Subcutaneous abdominal adipose tissue (tissue), 5 donors: Measurements from ENCODE around the gene CADPS2.

Source experiments
- H3K27ac ChIP-seq: one replicate; pipeline ENCODE4 v1.7.0; 2013; ENCODE audit warnings: low read depth, mild to moderate bottlenecking, inconsistent platforms, low read length, moderate library complexity
- H3K27me3 ChIP-seq, 5 donors: one replicate each; pipeline ENCODE4 v1.7.0; 2013; ENCODE audit warnings: low read length in 5 of 5, inconsistent platforms in 1 of 5; ENCODE audit not compliant: control insufficient read depth in 5 of 5, insufficient read depth in 4 of 5
- H3K36me3 ChIP-seq, 5 donors: one replicate each; pipeline ENCODE4 v1.7.0; 2013; ENCODE audit warnings: low read length in 5 of 5; ENCODE audit not compliant: control insufficient read depth in 5 of 5, insufficient read depth in 5 of 5
- H3K4me1 ChIP-seq, 5 donors: one replicate each; pipeline ENCODE4 v1.7.0; 2013; ENCODE audit warnings: low read length in 5 of 5, mild to moderate bottlenecking in 3 of 5, moderate library complexity in 1 of 5; ENCODE audit not compliant: control insufficient read depth in 5 of 5, insufficient read depth in 5 of 5
- H3K4me3 ChIP-seq, 5 donors: one replicate each; pipeline ENCODE4 v1.7.0; 2013; ENCODE audit warnings: low read length in 5 of 5, low read depth in 1 of 5
- H3K9ac ChIP-seq, 5 donors: one replicate each; pipeline ENCODE4 v1.7.0; 2013; ENCODE audit warnings: low read length in 5 of 5, mild to moderate bottlenecking in 4 of 5, moderate library complexity in 3 of 5
- H3K9me3 ChIP-seq, 5 donors: one replicate each; pipeline ENCODE4 v1.7.0; 2013; ENCODE audit warnings: low read length in 5 of 5; ENCODE audit not compliant: control insufficient read depth in 5 of 5
- donor health status: healthy.
- donor health status: healthy.
- donor health status: healthy.
- donor health status: healthy.
- donor health status: healthy.

CADPS2 gene

DNA sequence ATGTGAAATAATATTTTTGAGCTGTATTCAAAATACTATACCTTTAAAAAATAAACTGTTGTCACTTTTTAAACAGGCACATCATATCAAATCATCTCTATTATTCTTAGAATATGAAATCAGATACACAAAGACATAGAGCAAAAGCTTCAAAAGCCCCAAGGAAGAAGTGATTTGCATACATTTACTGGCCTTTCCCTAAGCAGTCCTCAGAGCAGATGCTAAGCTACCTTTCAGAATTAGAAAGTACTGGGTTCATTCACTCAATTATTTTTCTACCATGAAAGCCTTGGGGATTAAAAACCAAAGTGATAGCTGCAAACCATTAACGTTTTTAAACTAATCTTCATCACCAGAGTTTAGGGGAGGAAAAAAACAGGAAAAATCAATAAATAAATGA, 127.8 kb downstream of the CADPS2 start:
- H3K9me3 ChIP-seq: no peaks in the 10 kb centered on the region
- no peaks in the 10 kb centered on the region for H3K27me3 ChIP-seq
- no peaks in the 10 kb centered on the region for H3K4me1 ChIP-seq
- H3K9ac ChIP-seq: no peak overlapping the region
- H3K36me3 ChIP-seq: no peaks in the 10 kb centered on the region
- no peak overlapping the region for H3K4me3 ChIP-seq
- no peak overlapping the region for H3K27ac ChIP-seq

GRCh38 chr7:122756860-122757259, 129.4 kb downstream of the CADPS2 start:
- Histone ChIP-seq H3K4me3 (no peak overlapping the region), H3K4me1 (no peaks in the 10 kb centered on the region), H3K36me3 (no peaks in the 10 kb centered on the region), H3K9me3 (no peaks in the 10 kb centered on the region), H3K27ac (no peak overlapping the region), H3K27me3 (no peaks in the 10 kb centered on the region), H3K9ac (no peak overlapping the region)

- Histone ChIP-seq H3K9me3 (no peaks in the 10 kb centered on the region), H3K9ac (no peak overlapping the region), H3K36me3 (no peaks in the 10 kb centered on the region), H3K4me1 (no peaks in the 10 kb centered on the region), H3K27me3 (no peaks in the 10 kb centered on the region), H3K4me3 (no peak overlapping the region), H3K27ac (no peak overlapping the region)
These were observed 130.6 kb downstream of the CADPS2 start for GRCh38 chr7:122755696-122756095.

- H3K9ac ChIP-seq: no peak overlapping the region
- no peak overlapping the region for H3K27ac ChIP-seq
- no peaks in the 10 kb centered on the region for H3K27me3 ChIP-seq
- no peaks in the 10 kb centered on the region for H3K4me1 ChIP-seq
- H3K36me3 ChIP-seq: no peaks in the 10 kb centered on the region
- H3K9me3 ChIP-seq: no peaks in the 10 kb centered on the region
- H3K4me3 ChIP-seq: no peak overlapping the region
These were observed 133.7 kb downstream of the CADPS2 start for GRCh38 chr7:122752583-122752982.

DNA sequence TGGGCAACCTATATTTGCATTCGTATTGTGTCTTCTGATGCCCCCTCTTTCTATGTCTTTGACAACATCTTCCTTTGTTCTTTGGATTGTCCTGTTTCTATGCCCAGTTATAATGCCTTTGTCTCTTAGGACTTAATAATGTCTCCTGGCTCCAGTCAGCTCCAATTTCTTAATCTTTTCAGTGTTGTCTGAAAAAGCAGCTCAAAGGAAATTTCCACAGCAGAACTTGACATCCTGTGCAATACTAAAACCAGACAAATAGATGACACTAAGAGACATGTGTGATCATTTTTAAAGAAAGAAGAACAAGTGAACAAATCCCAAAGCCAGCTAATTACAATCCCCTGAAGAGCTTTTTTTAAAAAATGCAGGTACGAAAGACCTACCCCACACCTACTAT, 135.9 kb downstream of the CADPS2 start:
- no peaks in the 10 kb centered on the region for H3K36me3 ChIP-seq
- no peak overlapping the region for H3K27ac ChIP-seq
- no peaks in the 10 kb centered on the region for H3K9me3 ChIP-seq
- H3K4me3 ChIP-seq: no peak overlapping the region
- H3K27me3 ChIP-seq: no peaks in the 10 kb centered on the region
- no peak overlapping the region for H3K9ac ChIP-seq
- no peaks in the 10 kb centered on the region for H3K4me1 ChIP-seq

DNA sequence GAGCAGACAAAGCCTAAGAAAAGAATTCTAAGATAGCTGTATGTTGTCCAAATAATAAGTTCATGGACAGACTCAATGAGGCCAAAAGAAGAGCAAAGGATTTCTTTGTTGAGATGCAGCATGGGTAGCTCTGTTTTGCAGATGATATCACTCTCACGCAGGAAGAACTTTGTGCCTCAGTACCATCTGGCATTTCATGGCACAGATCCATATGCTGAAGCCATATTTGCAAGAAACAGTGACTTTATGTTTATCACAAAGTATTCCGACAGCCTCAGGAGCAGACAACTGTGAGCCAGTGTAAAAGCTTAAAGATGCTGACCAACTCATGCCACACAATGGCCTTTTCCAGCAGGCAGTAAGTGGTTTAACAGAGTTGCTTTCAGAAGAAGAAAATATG, 138.1 kb downstream of the CADPS2 start:
- Histone ChIP-seq H3K27ac (no peak overlapping the region), H3K9me3 (no peaks in the 10 kb centered on the region)

GRCh38 chr7:122746948-122747347, 139.3 kb downstream of the CADPS2 start:
- Histone ChIP-seq H3K27me3 (no peaks in the 10 kb centered on the region), H3K36me3 (no peaks in the 10 kb centered on the region), H3K9ac (no peak overlapping the region), H3K9me3 (no peaks in the 10 kb centered on the region), H3K4me3 (no peak overlapping the region), H3K27ac (no peak overlapping the region), H3K4me1 (no peaks in the 10 kb centered on the region)

More for the DNA sequence above, 138.1 kb downstream of the CADPS2 start:
- H3K36me3 ChIP-seq: no peaks in the 10 kb centered on the region
- no peak overlapping the region for H3K4me3 ChIP-seq
- no peak overlapping the region for H3K9ac ChIP-seq
- no peaks in the 10 kb centered on the region for H3K4me1 ChIP-seq
- no peaks in the 10 kb centered on the region for H3K27me3 ChIP-seq

- Histone ChIP-seq H3K9ac (no peak overlapping the region), H3K27ac (no peak overlapping the region), H3K36me3 (no peaks in the 10 kb centered on the region), H3K9me3 (no peaks in the 10 kb centered on the region), H3K4me1 (no peaks in the 10 kb centered on the region), H3K4me3 (no peak overlapping the region), H3K27me3 (no peaks in the 10 kb centered on the region)
These were observed 143.0 kb downstream of the CADPS2 start for GRCh38 chr7:122743211-122743610.

GRCh38 chr7:122738947-122739346, 147.3 kb downstream of the CADPS2 start:
- Histone ChIP-seq H3K27me3 (no peaks in the 10 kb centered on the region), H3K27ac (no peak overlapping the region), H3K36me3 (no peaks in the 10 kb centered on the region), H3K9ac (no peak overlapping the region), H3K4me1 (no peaks in the 10 kb centered on the region), H3K4me3 (no peak overlapping the region), H3K9me3 (no peaks in the 10 kb centered on the region)

DNA sequence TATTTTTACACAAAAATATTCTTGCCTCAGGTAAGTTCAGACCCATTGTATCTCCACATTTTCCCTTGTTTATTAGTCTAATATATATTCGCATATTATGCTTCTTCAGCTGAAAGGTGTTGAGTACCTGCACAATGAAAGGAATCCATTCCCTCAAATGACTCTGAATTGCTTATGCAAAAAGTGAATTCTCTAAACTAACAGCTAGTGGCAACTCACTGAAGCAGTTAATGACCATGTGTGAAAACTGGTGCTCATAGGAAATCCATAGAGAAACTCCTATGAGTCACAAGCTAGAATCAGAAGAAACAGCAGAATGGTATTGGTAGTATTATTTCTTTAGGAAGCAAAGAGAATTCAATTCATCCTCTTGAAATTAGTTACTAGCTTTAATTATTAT, 150.1 kb downstream of the CADPS2 start:
- Histone ChIP-seq H3K27ac (no peak overlapping the region), H3K4me3 (no peak overlapping the region), H3K27me3 (no peaks in the 10 kb centered on the region), H3K36me3 (no peaks in the 10 kb centered on the region), H3K9ac (no peak overlapping the region), H3K9me3 (peaks cover 0 to 3% (median 0%) of the 10 kb centered on the region in 5 donors), H3K4me1 (no peaks in the 10 kb centered on the region)

GRCh38 chr7:122727759-122728158, 158.5 kb downstream of the CADPS2 start:
- H3K4me3 ChIP-seq: no peak overlapping the region
- H3K9ac ChIP-seq: no peak overlapping the region

More at GRCh38 chr7:122727759-122728158, 158.5 kb downstream of the CADPS2 start:
- Histone ChIP-seq H3K27ac (no peak overlapping the region), H3K4me1 (no peaks in the 10 kb centered on the region), H3K27me3 (no peaks in the 10 kb centered on the region), H3K36me3 (no peaks in the 10 kb centered on the region), H3K9me3 (no peaks in the 10 kb centered on the region)
